HL-60 (cell line): ENCODE measurements around the gene WDR1.

ENCODE experiments used
- DNase-seq, 2 experiments: peaks; one replicate each; pipeline ENCODE4 v3.0.0-alpha.2; 2010 to 2020; ENCODE audit warnings: low read depth in 1 of 2, low spot score in 1 of 2
- H3K27ac ChIP-seq: fragments of 250-450 bp; sonication (Bioruptor Pico); replicated peaks from 2 replicates; pipeline ENCODE4 v1.5.1; 2020; ENCODE audit warnings: mild to moderate bottlenecking, moderate library complexity
- H3K27me3 ChIP-seq: fragments of 250-450 bp; sonication (Bioruptor Pico); 2 replicates; pipeline ENCODE4 v1.5.1; 2021; ENCODE audit warnings: mild to moderate bottlenecking, moderate library complexity; ENCODE audit not compliant: insufficient read depth, poor library complexity, severe bottlenecking
- H3K4me3 ChIP-seq: replicated peaks from 2 replicates; pipeline ENCODE4 v1.5.1; 2011; ENCODE audit warnings: mild to moderate bottlenecking, control low read depth, low read length; ENCODE audit not compliant: insufficient read depth
- CTCF ChIP-seq: IDR thresholded peaks from one replicate; pipeline ENCODE4 v1.5.1; 2011; ENCODE audit warnings: low read length, control low read depth, inconsistent platforms; ENCODE audit not compliant: insufficient read depth
- GABPA ChIP-seq: IDR thresholded peaks from 2 replicates; pipeline ENCODE4 v1.6.1; 2012; ENCODE audit warnings: low read depth
- POLR2AphosphoS5 ChIP-seq: IDR thresholded peaks from 2 replicates; pipeline ENCODE4 v1.6.1; 2012; ENCODE audit warnings: low read depth
- REST ChIP-seq: IDR thresholded peaks from 2 replicates; pipeline ENCODE4 v1.6.1; 2012; ENCODE audit warnings: low read depth; ENCODE audit not compliant: insufficient replicate concordance
- SPI1 ChIP-seq: IDR thresholded peaks from 2 replicates; pipeline ENCODE4 v1.6.1; 2012; ENCODE audit warnings: low read depth, mild to moderate bottlenecking, borderline replicate concordance

WDR1 gene

GRCh38 chr4:10119278-10119677 is 2.7 kb upstream of the WDR1 start:
- Histone ChIP-seq H3K27ac (no peak overlapping the region), H3K27me3 (no peaks in the 10 kb centered on the region), H3K4me3 (no peak overlapping the region)
- DNase-seq: no peak
- TF ChIP-seq REST (no peak), CTCF (no peak), SPI1 (no peak)

DNA sequence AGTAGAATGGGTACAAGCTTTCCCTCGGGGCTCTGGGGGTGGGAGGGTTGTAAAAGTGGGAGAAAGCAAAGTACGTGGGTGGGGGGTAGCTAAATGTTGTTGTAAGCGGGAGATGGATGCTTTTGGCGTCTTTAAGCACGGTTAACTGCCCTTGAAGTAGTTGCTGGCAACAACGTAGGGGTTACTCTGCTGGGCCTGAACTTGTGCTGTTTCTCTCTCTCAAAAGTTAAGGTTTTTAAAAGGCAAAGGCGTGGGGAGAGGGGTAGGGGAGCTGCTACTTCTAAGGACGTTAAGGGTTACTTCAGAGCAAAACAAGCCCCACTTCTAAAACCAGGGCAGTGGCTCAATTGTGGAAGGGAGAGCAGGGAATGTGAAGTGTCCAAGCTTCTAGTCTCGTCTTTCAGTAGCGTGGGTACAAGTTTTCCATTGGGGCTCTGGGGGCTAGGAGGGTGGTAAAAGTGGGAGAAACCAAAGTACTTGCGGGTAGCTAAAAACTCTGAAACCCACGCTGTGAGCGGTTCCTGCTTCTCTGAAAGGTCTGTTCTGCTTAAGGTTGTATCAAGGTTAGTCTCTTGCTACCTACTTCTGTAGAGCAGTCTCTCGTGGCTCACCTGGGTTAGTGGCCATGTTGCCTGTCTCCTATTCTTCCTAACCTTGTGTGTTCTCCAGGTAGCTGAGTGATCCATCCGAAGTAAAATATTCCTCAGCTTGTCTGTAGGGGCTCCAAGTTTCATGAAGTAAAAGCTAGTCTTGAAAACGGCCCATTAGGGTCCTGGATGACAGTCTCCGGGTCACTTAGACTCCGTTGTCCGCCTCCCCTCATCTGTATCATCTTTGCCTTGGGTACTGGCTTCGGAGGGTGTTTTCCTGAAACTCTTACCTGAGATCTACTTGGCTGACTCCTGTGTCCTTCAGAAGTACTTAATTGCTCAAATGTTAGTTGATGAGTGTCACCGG is 1.7 kb upstream of the WDR1 start:
- no peak for DNase-seq
- TF ChIP-seq POLR2AphosphoS5 (no peak), GABPA (no peak), SPI1 (no peak), CTCF (no peak), REST (no peak)
- Histone ChIP-seq H3K27me3 (no peaks in the 10 kb centered on the region), H3K27ac (peak overlapping the region; percentile 99), H3K4me3 (peak overlapping the region; percentile 5)

- Histone ChIP-seq H3K27me3 (no peaks in the 10 kb centered on the region), H3K4me3 (peak overlapping the region; percentile 51), H3K27ac (peak overlapping the region; percentile 99)
- no peak for TF ChIP-seq POLR2AphosphoS5
- no peak for TF ChIP-seq GABPA
- TF ChIP-seq SPI1: no peak
- peak in 1 of 2 experiments; percentile 57 for DNase-seq
Observed at GRCh38 chr4:10117359-10118047, 904 bp upstream of the WDR1 start.
